NCI-H345 (cell line): Measurements from ENCODE around the gene LTF.
"Not testable (repeated sequence)": the region's sequence is repeated elsewhere in the genome, so short reads cannot be mapped to it uniquely, and the experiment has no call there.

Experiments used
- DNase-seq: peaks from one replicate; lab custom pipeline; 2025; lab: John Stamatoyannopoulos, UW

Gene LTF

DNA sequence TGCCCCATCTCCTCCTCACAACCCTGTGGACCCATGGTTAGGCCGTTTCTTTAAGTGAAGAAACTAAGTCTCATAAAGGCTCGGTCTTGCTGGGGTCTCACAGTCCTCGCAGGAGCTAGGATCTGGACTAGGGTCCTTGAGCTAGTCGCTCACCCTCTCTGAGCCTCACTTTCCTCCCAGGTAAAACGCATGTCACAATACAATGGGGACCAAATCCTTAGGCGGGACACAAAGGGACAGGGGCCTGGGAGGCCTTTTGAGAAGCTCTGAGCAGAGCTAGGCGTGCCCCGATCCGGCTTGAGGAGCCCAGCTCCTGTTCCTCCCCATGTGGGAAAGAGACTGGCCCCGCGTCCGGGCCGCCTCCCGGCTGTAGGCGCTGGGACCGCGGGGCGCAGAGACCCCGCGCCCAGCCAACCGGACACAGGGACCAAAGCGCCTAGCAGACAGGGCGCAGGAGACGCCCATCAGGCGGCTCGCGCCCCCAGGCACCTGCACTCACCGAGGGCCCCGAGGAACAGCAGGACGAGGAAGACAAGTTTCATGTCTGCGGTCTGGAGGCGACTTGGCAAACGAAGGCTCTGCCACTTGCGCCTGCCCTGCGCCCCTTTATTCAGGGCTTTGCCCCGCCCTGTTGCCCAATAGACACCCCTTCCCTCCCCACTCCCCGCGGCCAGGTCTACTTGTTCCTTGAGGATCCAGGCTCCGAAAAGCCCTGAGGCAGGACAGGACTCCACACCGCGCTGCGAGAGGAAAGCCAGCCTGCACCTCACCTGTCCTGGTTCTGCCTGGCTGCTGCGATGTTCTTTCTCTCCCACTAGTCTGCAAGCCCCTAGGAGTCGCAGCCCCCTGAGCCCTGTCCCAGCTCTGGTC is at the start of gene LTF:
TSS of gene LTF (minus strand) at position 580 of the 870 bp plus-strand sequence. CDS start at position 542, 38 bp downstream.
- DNase-seq = no peak

DNA sequence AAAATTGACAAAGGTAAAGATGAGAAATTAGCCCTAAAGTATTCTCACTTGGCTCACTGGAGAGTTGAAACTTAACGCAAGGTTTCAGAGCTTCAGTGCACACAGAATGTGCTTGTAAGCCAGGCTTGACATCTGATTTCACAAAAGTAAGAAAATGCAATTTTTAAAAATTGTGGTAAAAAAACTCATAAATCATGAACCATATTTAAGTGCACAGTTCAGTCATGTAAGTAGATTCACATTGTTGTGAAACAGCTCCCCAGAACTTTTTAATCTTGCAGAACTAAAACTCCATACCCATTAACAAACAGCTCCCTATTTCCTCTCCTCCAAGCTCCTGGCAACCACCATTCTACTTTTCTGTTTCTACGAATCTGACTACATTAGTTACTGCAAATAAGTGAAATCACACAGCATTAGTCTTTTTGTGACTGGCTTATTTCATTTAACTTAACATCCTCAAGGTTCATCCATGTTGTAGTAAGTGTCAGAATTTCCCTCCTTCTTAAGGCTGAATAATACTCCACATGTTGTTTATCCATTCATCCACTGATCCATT is 47.6 kb upstream of the LTF start:
- DNase-seq = no peak

DNA sequence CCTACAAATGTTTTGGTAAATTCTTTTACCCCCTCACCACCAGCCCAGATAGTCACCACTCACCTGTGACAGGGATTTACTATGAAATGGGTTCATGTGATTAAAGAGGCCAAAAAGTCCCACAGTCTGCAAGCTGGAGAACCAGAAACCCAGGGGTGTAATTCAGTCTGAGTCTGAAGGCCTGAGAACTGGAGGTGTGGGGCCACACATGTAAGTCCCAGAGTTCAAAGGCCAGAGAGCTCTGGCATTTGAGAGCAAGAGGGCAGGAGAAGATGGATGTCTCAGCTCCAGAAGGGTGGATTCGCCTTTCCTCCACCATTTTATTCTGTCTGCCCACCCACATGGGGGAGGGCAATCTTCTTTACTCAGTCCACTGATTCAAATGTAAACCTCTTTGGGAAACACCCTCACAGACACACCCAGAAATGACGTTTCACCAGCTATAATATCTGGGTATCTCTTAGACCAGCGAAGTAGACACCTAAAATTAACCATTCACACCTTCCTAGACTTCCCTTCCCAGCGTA is 45.0 kb upstream of the LTF start:
- DNase-seq = no peak

DNA sequence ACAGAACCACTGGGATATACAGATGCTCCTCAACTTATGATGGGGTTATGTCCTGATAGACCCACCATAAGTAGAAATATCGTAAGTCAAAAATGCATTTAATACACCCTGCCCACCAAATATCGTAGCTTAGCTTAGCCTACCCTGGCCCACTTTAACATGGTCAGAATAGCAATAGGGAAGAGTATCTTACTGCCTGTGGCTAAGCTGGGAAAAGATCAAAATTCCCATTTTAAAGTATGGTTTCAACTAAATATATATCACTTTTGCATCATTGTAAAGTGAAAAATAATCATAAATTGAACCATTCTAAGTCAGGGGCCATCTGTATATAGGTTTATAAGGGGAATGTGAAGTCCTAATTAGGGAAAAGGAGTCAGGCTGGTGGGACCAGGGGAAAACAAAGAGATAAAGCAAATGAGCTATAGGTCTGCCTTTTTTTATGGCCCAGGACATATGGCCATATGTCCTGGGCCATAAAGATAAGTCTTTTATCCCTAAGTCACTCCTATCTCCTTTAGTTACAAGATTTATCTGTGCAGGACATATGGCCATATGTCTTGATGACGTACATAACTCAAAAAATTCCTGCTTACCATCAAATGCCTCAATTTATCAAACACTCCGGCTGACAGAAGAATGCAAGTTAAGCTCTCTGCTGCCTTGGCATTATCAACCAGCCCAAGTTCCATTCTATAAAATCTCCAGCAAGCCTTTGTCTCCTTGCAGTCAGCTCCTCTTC is 44.3 kb upstream of the LTF start:
- no peak for DNase-seq

DNA sequence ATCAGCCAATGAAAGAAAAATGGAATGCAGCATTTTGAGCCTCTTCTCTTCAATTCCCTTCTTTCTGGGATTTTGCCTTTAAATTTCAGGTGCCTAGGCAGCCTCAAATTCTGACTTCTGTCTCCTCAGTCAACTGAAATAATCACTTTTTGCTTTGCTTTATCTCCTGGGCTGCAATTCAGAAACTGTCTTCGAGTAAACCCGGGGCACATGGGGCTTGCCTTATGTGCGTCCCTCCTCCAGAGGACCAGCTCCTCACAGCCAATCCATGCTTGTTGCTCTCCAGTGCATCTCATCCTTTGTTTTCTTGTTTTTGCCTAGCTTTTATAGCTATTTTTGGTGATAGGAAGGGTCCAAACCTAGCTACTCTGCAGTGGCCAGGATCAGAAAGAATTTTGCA is 41.8 kb upstream of the LTF start:
- DNase-seq = no peak

DNA sequence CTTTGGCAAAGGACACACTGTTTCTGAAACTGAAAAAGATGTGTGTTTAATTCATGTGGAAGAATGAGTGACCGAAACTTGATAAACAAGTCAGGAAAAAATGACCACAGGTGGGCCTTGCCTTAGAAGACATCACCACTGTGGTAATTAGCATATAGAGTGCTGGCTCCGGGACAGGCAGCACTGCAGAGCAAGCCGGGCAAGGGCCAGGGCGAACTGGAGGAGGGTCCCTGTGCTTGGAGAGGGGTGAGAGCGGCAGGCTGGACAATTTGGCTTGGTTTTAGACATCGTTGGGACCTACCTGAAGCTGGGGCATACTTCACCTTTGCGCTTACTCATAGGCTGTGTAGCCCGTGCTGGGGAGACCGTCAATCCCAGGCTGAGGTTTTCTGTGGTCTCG is 41.2 kb upstream of the LTF start:
- DNase-seq = no peak

DNA sequence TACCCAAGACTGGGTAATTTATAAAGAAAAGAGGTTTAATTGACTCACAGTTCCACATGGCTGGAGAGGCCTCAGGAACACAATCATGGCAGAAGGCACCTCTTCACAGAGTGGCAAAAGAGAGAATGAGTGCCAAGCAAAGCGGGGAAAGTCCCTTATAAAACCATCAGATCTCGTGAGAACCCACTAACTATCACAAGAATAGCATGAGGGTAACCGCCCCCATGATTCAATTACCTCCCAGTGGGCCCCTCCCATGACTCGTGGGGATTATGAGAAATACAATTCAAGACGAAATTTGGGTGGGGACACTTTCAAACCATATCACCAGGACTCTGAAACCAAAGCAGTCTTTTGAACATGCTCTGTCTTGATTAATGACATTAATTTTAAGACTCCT is 40.1 kb upstream of the LTF start:
- DNase-seq = no peak

DNA sequence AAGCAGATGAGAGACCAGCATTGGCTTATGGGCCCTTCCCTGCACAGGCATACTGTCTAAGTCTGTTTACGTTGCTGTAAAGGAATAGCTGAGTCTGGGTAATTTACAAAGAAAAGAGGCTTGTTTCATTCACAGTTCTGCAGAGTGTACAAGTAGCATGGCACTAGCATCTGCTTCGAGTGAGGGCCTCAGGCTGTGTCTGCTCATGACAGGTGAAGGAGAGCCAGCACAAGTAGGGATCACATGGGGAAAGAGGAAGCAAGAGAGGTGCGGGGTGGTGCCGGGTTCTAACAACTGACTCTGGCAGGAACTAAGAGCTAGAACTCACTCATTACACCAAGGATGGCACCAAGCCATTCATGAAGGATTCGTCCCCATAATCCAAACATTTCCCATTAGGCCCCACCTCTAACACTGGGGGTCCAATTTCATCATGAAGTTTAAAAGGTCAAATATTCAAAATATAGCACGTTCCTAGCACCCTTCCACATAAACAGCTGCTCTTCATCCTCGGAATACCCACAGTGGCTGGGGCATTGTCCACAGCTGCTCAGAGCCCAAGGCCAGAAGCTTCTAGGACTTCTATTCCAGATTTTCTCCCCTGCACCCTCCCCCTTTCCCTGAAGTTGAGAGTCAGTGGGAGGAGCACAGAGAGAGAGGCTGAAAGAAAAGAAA is 38.6 kb upstream of the LTF start:
- DNase-seq = no peak

DNA sequence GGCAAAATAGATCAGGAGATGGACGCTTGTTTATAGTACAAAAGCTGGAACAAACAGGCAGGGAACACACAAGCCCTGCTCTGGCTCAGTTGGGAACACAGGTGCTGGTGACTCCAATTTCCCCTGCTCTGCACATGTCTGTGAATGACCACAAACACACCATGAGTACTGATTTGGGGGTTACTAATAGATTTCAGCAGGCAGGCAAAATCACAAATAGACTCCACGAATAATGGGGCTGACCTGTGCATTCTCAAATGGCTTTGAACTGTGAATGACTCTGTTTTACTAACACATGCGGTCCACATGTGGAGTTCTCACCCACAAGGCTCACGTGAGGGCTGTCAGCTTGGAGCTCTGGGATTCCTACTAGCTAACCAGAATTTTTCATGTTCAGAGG is 37.0 kb upstream of the LTF start:
- DNase-seq = no peak

DNA sequence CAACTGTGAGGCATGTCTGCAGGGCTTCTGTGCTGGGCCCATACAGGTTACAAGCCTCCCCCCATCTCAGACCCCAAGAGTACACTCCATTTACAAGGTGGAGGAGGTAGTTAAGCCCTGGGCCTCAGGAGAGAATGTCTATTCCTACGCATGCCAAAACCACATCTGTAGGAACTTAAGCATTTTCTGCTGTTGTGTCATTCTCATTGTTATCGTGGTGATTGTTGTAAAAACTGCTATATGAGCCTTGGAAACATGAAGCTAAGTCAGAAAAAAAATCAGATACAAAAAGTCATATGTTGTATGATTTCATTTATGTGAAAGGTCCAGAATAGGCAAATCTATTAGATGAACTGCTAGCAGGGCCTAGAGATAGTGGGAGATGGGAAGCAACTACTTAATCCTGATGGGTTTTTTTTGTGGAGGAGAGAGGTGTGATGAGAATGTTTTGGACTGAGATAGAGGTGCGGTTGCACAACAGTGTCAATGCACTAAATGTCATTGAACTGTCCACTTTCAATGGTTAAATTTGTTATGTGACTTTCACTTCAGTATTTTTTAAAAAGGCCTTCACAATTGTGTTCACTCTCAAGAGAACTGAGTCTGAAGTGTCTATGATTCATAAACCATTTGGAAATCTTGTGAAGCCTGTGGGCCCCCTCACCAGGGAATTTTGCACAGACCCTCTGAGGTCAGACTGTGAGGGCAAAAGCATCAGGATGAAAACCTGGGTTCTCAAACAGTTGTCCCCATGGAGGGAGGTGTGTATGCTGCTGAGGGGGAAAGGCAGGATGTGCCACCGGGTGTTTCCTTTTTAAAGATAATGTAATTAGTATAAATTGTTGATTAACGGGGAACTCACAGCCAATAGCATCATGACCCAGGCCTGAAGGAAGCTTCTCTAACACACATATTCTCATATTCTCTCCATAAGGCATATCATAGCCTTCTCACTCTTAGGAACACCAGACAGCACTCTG is 36.2 kb upstream of the LTF start:
- no peak for DNase-seq

DNA sequence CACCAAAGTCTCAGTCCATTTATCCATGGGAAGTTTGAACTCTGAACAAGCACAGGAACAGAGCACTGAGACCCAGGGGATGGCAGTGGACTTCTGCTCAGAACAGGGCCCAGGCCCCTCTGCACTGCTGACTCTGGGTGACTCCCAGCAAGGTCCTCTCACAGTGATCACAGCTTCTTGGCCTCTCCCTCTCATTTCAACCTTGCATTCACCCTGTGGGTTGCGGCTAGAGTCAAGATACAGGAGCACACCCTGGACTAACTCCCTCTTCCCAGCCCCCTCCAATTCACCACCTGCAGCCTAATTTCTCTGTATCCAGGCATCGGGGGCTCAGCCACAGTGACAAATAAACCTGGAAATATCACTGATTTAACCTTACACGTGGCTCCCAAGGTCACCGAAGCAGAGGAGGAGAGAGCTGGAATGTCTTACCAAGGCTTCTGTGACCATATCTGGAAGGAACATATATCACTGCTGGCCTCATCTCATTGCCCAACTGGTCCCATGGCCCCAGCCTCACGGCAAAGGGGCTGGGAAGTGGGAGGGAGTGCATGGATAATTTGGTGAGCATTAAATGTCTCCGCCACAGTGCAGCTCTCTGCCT is 34.3 kb upstream of the LTF start:
- DNase-seq = no peak

DNA sequence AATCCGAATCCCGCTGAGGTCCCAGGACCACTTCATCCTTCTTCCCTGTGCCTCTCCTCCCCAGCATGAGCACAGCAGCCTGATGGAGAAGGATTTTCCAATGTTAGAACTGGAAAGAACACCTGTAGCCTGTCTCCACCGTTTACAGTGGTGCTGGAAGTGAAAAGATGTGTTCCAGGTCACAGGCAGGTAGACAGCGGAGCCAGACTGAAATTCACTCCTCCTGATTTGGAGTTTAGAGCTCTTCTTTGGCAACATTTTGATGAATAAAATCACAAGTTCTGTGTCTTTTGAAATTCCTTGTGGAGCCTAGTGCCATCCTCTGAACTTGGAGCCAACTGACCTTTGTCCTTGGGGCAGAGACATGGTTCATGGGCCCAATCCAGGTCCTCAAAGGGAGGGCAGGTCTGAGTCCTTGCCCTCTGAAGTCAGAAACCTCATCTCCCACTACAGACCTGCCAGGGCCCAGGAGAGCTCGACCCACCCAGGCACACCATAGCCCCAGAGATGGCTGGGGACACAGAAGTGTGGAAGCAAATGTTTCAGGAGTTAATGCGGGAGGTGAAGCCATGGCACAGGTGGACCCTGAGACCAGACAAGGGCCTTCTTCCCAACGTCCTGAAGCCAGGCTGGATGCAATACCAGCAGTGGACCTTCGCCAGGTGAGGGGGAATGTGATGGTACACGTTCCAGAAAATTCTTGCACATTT is 33.0 kb upstream of the LTF start, which contains the start of gene RTP3:
TSS of gene RTP3 (plus strand) at position 421 of the 710 bp plus-strand sequence. CDS start at position 508, 87 bp downstream.
- no peak for DNase-seq

DNA sequence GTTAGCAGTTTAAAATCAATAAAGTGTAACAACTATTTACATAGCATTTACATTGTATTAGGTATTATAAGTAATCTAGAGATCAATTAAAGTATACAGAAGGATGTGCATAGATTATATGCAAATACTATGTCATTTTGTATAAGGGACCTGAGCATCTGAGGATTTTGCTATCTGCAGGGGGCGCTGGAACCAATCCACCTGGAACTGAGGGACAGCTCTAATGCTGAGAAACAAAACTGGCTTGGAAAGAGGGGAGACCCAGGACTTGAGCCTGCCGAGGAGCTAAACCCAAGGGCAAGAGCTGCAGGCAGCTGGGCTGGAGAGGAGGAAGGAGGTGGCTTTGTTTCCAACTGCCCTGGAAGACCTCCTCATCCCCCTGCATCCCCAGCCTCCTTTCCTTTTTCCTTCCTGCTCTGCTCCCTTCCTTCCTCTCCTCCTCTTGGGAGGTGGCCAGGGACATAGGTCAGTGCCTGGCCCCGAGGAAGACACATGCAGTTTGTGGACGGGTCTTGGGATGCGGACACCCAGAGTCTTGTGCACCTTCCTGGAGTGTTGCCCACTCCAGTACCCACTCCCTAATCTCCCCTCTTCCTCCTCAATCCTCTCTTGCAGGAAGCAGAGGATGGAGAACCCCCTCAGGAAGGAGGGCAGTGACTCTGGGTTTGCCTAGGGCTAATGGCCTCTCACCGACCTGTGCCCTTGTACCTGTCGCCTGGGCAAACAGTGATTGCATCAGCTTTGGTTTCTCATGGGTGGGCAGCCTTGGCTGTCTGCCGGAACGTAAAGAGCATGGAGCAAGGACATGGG is 32.2 kb upstream of the LTF start:
- DNase-seq = no peak

DNA sequence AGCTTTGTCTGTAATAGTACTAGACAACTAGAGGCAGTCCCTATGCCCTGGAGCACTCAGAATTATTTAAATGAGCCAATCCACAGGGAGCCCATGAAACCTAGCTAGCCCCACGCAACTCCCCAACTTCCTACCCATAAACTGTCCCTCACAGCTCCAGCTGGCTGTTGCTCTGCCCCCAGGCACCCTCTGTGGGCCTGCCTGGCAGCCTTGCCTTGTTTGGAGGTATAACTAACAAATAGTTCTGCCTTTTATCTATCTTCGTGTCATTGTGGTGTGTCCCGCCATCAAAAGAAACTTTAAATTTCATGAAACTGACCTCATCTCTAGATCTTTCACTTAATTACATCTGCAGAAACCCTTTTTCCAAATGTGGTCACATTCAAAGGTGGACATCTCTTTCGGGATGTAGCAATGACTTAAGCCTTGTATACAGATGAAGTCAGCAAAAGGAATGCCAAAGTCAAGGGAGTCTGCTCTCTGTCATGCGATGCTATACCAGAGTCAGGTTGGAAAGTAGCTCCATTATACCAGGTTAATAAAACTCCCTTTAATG is 31.3 kb upstream of the LTF start:
- DNase-seq = no peak

DNA sequence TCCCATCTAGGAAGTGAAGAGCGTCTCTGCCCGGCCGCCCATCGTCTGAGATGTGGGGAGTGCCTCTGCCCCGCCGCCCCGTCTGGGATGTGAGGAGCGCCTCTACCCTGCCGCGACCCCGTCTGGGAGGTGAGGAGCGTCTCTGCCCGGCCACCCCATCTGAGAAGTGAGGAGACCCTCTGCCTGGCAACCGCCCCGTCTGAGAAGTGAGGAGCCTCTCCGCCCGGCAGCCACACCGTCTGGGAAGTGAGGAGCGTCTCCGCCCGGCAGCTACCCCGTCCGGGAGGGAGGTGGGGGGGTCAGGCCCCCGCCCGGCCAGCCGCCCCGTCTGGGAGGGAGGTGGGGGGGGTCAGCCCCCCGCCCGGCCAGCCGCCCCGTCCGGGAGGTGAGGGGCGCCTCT is 29.8 kb upstream of the LTF start:
- not testable (repeated sequence) for DNase-seq

DNA sequence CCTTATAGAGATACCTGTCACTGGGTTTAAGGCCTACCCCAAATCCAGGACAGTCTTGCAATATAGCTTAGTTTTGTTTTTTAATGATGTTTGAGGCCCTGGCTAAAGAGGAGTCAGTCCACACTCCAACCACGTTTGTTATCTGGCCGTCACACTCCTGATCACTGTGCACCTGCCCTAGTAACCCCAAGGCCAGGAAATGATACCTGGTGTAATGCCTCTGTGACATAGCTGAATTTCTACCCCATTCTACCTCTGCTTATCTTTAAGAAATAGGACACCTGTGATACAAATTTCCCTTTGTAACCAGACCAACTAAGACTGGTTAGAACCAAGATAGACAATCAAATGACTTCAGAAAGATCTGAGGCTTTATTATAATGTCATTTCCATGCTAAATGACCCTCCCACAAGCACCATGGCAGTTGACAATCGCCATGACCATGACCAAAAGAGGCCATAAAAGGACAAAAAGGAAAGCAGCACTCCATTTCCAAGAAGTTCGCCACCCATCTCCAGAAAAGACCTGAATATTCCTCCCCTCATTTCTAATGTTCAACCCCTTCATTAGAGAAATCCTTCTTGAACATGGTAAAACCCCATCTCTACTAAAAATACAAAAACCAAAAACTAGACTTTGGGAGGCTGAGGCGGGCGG is 28.3 kb upstream of the LTF start:
- no peak for DNase-seq

DNA sequence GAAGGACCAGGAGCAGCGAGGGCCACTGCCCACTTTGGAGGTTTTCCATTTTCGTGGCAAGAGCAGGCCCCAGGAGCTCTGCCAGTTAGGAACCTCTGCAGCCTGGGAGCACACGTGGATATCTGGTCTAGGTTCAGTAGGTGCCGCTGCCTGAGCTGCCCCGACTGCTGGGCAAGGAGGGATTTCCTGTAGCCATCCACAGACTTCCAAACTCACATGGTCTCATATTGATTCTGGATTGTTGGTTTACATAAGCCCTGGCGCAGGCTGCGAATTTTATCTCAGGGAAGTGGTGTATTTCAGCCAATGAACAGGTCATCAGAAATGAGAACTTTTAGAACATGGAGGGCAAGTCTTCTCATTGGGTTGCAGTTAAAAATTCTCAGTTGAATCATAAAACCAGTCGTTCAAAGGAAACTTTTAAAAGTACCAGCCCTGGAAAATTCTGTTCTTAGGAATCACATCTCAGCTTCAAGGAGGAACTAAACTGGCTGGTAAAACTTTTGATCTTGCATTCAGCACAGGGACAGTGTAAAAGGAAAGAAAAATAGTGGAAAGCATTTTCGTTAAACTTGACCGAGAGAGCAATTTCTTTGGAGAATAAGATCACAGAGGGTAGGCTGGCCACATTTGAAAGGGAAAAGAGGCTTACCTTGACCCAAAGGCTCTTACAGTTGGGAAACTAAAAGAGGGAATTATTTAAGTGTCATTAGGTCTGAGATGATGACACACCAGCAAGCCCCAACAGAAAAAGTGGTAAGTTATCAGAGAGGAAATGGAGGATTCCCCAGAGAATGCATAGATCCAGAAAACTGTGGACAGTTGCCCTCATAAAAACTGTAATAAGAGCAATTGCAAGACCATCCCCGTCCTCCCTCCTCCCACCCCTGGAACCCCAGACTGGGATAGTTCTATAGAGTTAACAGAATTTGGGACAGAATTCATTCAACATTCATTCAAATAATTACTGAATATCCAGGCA is 26.7 kb upstream of the LTF start:
- no peak for DNase-seq
